Measurements from ENCODE around the gene KCNK2. TPM values are rescaled to one million over a fixed set of nuclear protein-coding genes. Genes with fewer than 3 reads are reported as not detected.

The KCNK2 gene
- polyA plus RNA-seq, 3 donors = not detected

DNA sequence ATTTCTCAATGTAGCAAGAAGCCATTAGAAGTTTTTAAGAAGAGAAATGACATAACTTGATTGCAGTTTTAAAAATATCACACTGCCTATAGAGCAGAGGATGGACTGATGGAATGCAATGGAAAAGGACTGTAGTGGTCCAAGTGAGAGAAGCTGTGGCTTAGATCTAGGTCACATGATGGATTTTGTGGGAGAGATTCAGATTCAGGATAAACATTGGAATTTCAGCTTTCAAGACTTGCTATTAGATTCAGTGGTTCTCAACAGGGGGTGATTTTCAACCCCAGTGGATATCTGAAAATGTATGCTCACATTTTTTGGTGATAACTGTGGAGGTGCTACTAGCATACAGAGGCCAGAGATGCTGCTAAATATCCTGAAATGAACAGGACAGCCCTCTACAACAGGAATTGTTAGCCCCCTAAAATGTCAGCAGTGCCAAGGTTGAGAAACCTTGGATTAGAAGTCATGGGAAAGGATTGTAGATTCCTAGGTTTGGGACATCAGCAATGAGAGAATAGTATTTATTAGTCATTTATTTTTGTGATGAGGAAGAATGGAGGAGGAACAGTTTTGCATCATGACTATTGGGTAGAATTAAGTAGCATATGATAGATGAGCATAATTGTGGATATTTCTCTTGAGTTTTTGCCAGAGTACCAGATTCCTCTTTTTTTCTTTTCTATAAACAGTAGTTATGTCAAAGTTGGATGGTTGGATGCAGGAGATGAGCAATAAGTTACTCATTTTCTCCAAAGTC is 30.1 kb upstream of the KCNK2 start:
- Mint-ChIP-seq H3K4me1 (no peaks in the 10 kb centered on the region), H3K36me3 (no peaks in the 10 kb centered on the region), H3K27ac (no peak overlapping the region)

DNA sequence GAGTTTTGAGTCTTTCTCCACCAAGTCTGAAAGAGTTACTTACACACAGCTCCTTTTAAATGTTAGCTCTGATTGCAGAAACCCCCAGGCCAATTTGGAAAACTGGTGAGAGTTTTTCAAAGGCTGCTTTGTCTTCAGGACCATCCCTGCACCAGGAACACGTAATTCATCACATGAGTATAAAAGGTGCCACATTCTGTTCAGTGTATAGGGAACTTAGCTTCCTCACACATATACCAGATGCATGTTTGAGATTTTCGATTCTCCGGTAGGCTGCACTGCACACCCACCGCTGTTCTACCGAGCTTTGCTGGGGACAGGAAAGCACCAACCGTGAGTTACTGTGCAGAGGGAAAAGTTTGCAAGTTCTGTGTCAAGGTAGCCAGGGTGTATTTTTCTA is 28.3 kb upstream of the KCNK2 start:
- no peak overlapping the region for H3K4me2 ChIP-seq (replicated peaks; ENCODE audit: extremely low read depth, low read length, poor library complexity, severe bottlenecking)
- H3K36me3 Mint-ChIP-seq = no peaks in the 10 kb centered on the region
- H3K9me3 ChIP-seq (replicated peaks in 1 of 2; ENCODE audit: control insufficient read depth in 1 of 2, insufficient read depth in 1 of 2, low read length in 2 of 2) = no peaks in the 10 kb centered on the region
- H3K27ac ChIP-seq (ENCODE audit: low read depth in 1 of 2, low read length in 2 of 2) = no peak overlapping the region
- no peak for DNase-seq
- H3K4me3 Mint-ChIP-seq = no peak overlapping the region
- TF ChIP-seq, protein P1, sequence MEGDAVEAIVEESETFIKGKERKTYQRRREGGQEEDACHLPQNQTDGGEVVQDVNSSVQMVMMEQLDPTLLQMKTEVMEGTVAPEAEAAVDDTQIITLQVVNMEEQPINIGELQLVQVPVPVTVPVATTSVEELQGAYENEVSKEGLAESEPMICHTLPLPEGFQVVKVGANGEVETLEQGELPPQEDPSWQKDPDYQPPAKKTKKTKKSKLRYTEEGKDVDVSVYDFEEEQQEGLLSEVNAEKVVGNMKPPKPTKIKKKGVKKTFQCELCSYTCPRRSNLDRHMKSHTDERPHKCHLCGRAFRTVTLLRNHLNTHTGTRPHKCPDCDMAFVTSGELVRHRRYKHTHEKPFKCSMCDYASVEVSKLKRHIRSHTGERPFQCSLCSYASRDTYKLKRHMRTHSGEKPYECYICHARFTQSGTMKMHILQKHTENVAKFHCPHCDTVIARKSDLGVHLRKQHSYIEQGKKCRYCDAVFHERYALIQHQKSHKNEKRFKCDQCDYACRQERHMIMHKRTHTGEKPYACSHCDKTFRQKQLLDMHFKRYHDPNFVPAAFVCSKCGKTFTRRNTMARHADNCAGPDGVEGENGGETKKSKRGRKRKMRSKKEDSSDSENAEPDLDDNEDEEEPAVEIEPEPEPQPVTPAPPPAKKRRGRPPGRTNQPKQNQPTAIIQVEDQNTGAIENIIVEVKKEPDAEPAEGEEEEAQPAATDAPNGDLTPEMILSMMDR (IDR thresholded peaks at IDR 0.05) = no peak
- H3K27me3 Mint-ChIP-seq (ENCODE audit: low read depth in 3 of 3) = peaks cover 0 to 1% (median 1%) of the 10 kb centered on the region in 3 donors
- WGBS (ENCODE audit: insufficient coverage) = 98% methylated on average over 5 of the region's 6 CpGs
- H3K4me1 Mint-ChIP-seq = no peaks in the 10 kb centered on the region
- no peaks in the 10 kb centered on the region for H4K20me1 ChIP-seq (ENCODE audit: insufficient read depth, low read length)
- H3K4me1 ChIP-seq (ENCODE audit: control insufficient read depth in 1 of 2, insufficient read depth in 2 of 2, low read length in 2 of 2) = no peaks in the 10 kb centered on the region
- H3K36me3 ChIP-seq (replicated peaks in 1 of 2; ENCODE audit: control insufficient read depth in 1 of 2, insufficient read depth in 2 of 2, low read length in 2 of 2) = no peaks in the 10 kb centered on the region
- no peaks in the 10 kb centered on the region for H3K79me2 ChIP-seq (ENCODE audit: insufficient read depth, low read length)
- no peak overlapping the region for H3K9ac ChIP-seq (ENCODE audit: insufficient read depth, low read length, poor library complexity, severe bottlenecking)
- no peak overlapping the region for H3K27ac Mint-ChIP-seq
- H3K4me3 ChIP-seq (replicated peaks in 1 of 3; ENCODE audit: low read depth in 2 of 3, low read length in 3 of 3) = no peak overlapping the region
- H3K27me3 ChIP-seq (ENCODE audit: control insufficient read depth in 2 of 2, insufficient read depth in 2 of 2, low read length in 2 of 2) = no peaks in the 10 kb centered on the region
- intact Hi-C loops (cut with micrococcal nuclease) = no loop called here
- H3K9me3 Mint-ChIP-seq = no peaks in the 10 kb centered on the region
- H2AFZ ChIP-seq (ENCODE audit: insufficient read depth, low read depth, low read length, poor library complexity, severe bottlenecking) = no peak overlapping the region

More for the DNA sequence above, 30.1 kb upstream of the KCNK2 start:
- H3K9me3 Mint-ChIP-seq = no peaks in the 10 kb centered on the region
- TF ChIP-seq, protein P1 (IDR thresholded peaks at IDR 0.05) = no peak
- H3K27me3 Mint-ChIP-seq (ENCODE audit: low read depth in 3 of 3) = peaks cover 0 to 1% (median 1%) of the 10 kb centered on the region in 3 donors
- H3K4me1 ChIP-seq (ENCODE audit: control insufficient read depth in 1 of 2, insufficient read depth in 2 of 2, low read length in 2 of 2) = no peaks in the 10 kb centered on the region
- H3K27ac ChIP-seq (ENCODE audit: low read depth in 1 of 2, low read length in 2 of 2) = no peak overlapping the region
- no peaks in the 10 kb centered on the region for H3K36me3 ChIP-seq (replicated peaks in 1 of 2; ENCODE audit: control insufficient read depth in 1 of 2, insufficient read depth in 2 of 2, low read length in 2 of 2)
- no peak for DNase-seq
- H2AFZ ChIP-seq (ENCODE audit: insufficient read depth, low read depth, low read length, poor library complexity, severe bottlenecking) = no peak overlapping the region
- no peaks in the 10 kb centered on the region for H3K27me3 ChIP-seq (ENCODE audit: control insufficient read depth in 2 of 2, insufficient read depth in 2 of 2, low read length in 2 of 2)
- no peak overlapping the region for H3K4me3 ChIP-seq (replicated peaks in 1 of 3; ENCODE audit: low read depth in 2 of 3, low read length in 3 of 3)
- no peaks in the 10 kb centered on the region for H3K79me2 ChIP-seq (ENCODE audit: insufficient read depth, low read length)
- H3K4me3 Mint-ChIP-seq = no peak overlapping the region
- no peak overlapping the region for H3K9ac ChIP-seq (ENCODE audit: insufficient read depth, low read length, poor library complexity, severe bottlenecking)
- H3K9me3 ChIP-seq (replicated peaks in 1 of 2; ENCODE audit: control insufficient read depth in 1 of 2, insufficient read depth in 1 of 2, low read length in 2 of 2) = no peaks in the 10 kb centered on the region
- intact Hi-C loops (cut with micrococcal nuclease) = no loop called here
- no peak overlapping the region for H3K4me2 ChIP-seq (replicated peaks; ENCODE audit: extremely low read depth, low read length, poor library complexity, severe bottlenecking)
- no peaks in the 10 kb centered on the region for H4K20me1 ChIP-seq (ENCODE audit: insufficient read depth, low read length)

Data from CD14-positive monocyte (primary cell).